GM18505 (cell line): ENCODE data around the gene GIMD1.
"Not testable (repeated sequence)": the region's sequence is repeated elsewhere in the genome, so short reads cannot be mapped to it uniquely, and the experiment has no call there.

Source experiments
- ATAC-seq: cut with Tn5 transposase; IDR thresholded peaks from one replicate; pipeline ENCODE4 v1.9.1; 2021; ENCODE audit not compliant: unreplicated experiment
- POLR2A ChIP-seq: IDR thresholded peaks from 4 replicates; pipeline ENCODE4 v1.6.1; 2011; ENCODE audit warnings: borderline replicate concordance; ENCODE audit not compliant: insufficient read depth, insufficient read length; ENCODE audit errors: extremely low read depth

GIMD1 gene

GRCh38 chr4:106368678-106369077 is at the start of gene GIMD1:
TSS of gene GIMD1 (minus strand) at chr4:106368778. CDS start at chr4:106367435, 1,343 bp downstream.
- no peak for TF ChIP-seq POLR2A
- no peak for ATAC-seq

- no peak for ATAC-seq
- TF ChIP-seq POLR2A = no peak
Measured at GRCh38 chr4:106414366-106414765, 45.8 kb upstream of the GIMD1 start.

GRCh38 chr4:106409901-106410889 is 41.6 kb upstream of the GIMD1 start:
- no peak for ATAC-seq
- no peak for TF ChIP-seq POLR2A

GRCh38 chr4:106408004-106408403 is 39.4 kb upstream of the GIMD1 start:
- ATAC-seq = not testable (repeated sequence)

- TF ChIP-seq POLR2A = no peak
- no peak for ATAC-seq
Measured at GRCh38 chr4:106401157-106401556, 32.6 kb upstream of the GIMD1 start.

GRCh38 chr4:106398898-106399297 is 30.3 kb upstream of the GIMD1 start:
- ATAC-seq = not testable (repeated sequence)

- no peak for ATAC-seq
Measured at GRCh38 chr4:106395582-106395981, 27.0 kb upstream of the GIMD1 start.

GRCh38 chr4:106385853-106386393 is 17.3 kb upstream of the GIMD1 start:
- ATAC-seq = no peak

More at GRCh38 chr4:106395582-106395981, 27.0 kb upstream of the GIMD1 start:
- no peak for TF ChIP-seq POLR2A

GRCh38 chr4:106384878-106385277 is 16.3 kb upstream of the GIMD1 start:
- ATAC-seq = no peak
- no peak for TF ChIP-seq POLR2A

More at GRCh38 chr4:106385853-106386393, 17.3 kb upstream of the GIMD1 start:
- TF ChIP-seq POLR2A = no peak

GRCh38 chr4:106380179-106380578 is 11.6 kb upstream of the GIMD1 start:
- TF ChIP-seq POLR2A = no peak
- ATAC-seq = no peak

GRCh38 chr4:106373026-106373425 is 4.4 kb upstream of the GIMD1 start:
- no peak for TF ChIP-seq POLR2A
- no peak for ATAC-seq

GRCh38 chr4:106371161-106371560 is 2.6 kb upstream of the GIMD1 start:
- ATAC-seq = no peak
- no peak for TF ChIP-seq POLR2A

- ATAC-seq = no peak
Measured at GRCh38 chr4:106370214-106370613, 1.6 kb upstream of the GIMD1 start.

GRCh38 chr4:106369456-106370060 is 980 bp upstream of the GIMD1 start:
- ATAC-seq = peak; percentile 73
- no peak for TF ChIP-seq POLR2A

More at GRCh38 chr4:106370214-106370613, 1.6 kb upstream of the GIMD1 start:
- TF ChIP-seq POLR2A = no peak
